ENCODE data around the gene TFAP2E.

The TFAP2E gene

DNA sequence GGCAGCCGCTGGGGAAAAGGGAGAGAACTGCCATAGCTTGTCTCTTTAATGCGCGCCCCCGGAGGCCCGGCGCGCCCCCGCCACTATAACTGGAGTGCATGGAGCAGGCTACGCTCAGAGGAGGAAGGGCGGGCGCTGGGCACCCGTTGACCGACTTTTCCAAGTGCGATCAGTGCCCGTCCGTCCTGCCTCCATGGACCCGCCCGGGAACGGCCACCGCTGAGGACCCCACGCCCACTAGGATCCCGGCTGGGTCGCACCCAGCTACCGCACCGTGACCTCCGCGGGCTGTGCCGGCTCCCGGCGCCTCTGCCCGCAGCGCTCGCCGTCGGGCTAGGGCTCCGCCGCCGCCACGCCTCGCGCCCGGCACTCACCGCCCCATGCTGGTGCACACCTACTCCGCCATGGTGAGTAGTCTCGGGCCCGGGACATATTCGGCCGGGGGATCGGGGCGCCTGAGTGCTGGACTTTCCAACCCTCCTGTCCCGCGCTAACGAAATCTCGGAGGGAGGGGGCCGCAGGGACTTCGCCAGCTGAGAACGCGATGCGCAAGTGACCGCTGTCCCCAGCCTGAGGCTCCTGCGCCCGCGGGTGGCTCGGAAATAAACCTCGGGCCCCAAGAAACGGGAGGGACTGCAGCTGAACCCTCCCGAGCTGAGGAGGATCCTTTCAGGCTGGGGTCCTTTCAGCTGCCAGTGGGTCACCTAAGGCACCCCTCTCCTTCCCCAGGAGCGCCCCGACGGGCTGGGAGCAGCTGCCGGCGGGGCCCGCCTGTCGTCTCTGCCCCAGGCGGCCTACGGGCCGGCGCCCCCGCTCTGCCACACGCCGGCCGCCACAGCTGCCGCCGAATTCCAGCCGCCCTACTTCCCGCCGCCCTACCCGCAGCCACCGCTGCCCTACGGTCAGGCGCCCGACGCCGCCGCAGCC is at the start of gene TFAP2E:
TSS of gene TFAP2E (plus strand) at position 117 of the 927 bp plus-strand sequence. CDS start at position 381, 264 bp downstream.
- peak; percentile 31 for DNase-seq

DNA sequence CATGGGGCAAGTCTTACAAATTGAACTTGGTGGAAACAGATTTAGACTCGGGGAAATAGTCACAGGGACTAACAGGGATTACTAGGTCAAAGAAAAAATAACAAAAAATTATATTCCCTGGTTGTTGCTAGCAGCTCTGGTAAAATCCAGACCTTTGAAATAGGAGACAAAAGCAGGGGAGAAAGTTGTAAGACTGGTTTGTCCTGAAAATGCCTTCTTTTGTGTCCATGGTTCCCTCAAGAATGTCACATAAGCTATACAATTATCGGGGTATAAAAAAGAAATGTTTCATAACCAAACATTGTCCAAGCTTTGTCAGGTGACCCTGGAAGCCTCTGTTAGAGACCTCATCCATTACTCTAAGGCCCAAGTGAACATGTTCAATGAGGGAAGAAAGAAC is 49.0 kb upstream of the TFAP2E start:
- no peak for DNase-seq

DNA sequence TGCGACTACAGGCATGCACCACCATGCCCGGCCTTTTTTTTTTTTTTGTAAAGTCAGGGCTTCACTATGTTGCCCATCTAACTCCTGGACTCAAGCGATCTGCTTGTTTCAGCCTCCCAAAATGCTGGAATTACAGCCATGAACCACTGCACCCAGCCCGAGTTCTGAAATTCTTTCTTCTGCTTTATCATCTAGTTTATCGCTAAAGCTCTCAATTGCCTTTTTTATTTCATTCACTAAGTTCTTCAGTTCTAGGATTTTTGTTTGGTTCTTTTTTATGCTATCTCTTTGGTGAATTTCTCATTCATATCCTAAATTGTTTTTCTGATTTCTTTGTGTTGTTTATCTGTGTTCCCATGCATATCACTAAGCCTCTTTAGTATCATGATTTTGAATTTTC is 42.9 kb upstream of the TFAP2E start:
- DNase-seq: no peak

- DNase-seq: no peak
Observed at GRCh38 chr1:35530946-35531345, 42.2 kb upstream of the TFAP2E start.

GRCh38 chr1:35531368-35531767 is 41.7 kb upstream of the TFAP2E start:
- DNase-seq: no peak

GRCh38 chr1:35532497-35533223 is 40.5 kb upstream of the TFAP2E start:
- DNase-seq: no peak

DNA sequence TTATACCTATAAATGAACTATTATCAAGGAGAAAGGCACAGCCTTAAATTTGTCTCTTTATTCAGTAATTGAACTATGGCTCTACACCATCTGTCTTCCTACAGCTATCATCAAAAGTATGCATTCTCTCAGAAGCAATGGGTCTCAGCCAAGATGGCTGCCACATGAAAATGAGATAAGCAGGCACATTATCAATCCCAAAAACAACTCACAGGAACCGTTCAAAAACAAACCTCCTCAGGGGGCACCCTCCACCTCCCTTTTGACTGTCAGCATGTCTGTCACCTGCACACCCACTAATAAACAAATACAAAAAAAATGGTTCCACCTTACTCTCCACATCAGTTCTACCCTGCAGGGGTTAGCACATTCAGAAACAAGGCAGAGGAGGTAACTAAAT is 39.5 kb upstream of the TFAP2E start:
- DNase-seq: peak; percentile 86

DNA sequence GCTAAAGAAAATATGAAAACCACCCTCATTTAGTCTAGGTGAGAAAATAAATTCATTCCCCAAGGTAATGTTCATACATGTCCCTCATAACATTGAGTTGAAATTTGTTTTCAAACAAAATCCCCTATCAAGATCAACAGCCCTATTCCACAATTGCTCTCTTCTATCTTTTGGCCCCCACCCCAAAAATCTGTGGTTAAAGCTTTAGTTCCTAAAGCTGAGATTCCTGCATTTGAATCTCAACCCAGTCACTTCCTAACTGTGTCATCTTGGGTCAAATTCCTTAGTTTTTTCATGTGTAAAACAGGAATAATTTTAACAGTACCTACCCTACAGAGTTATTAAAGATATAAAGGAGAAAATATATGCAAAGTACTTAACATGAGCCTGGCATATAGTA is 37.9 kb upstream of the TFAP2E start:
- no peak for DNase-seq

GRCh38 chr1:35536556-35537162 is 36.5 kb upstream of the TFAP2E start:
- no peak for DNase-seq

GRCh38 chr1:35537806-35538205 is 35.3 kb upstream of the TFAP2E start:
- no peak for DNase-seq

- peak; percentile 21 for DNase-seq
Observed at GRCh38 chr1:35539073-35539823, 33.9 kb upstream of the TFAP2E start.

DNA sequence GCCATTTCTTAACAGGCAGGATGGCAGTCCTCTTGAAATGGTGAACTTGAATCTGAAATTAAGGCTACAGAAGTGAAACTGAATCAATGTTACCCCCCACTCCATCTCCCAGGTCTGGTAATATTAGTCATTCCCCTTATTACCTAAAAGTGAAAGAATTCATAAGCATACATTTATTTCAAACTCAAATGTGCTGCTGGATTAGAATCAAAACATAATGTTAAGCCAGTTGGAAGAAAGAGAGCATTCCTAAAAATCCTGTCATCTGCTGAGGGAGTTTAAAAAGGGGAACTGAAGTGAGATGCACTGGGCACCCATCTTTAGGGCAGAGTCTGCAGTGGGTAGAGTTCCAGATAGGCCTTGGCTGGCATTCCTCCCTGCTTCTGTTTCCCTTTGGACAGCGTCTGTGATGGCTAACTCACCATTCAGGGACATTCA is 33.3 kb upstream of the TFAP2E start:
- DNase-seq: no peak

- peak; percentile 92 for DNase-seq
Observed at GRCh38 chr1:35544976-35545375, 28.1 kb upstream of the TFAP2E start.

GRCh38 chr1:35546614-35547013 is 26.5 kb upstream of the TFAP2E start:
- DNase-seq: no peak

DNA sequence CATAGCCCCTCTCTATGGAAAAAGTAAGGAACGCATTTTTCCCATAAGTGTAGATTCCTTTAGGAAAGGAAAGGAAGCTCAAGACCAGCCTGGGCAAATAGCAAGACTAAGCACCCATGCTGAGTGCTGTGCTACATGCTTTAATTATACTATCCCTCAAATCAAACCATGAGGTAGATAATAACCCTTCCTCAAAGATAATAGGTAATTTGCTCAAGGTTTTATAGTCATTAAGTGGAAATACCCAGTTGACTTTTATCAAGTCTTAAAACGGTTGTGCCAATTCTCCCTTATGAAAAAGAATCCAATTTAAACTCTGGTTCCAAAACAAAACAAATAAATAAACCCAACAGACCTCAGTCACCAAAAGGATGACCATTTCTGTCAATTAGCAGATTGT is 19.3 kb upstream of the TFAP2E start:
- DNase-seq: no peak

DNA sequence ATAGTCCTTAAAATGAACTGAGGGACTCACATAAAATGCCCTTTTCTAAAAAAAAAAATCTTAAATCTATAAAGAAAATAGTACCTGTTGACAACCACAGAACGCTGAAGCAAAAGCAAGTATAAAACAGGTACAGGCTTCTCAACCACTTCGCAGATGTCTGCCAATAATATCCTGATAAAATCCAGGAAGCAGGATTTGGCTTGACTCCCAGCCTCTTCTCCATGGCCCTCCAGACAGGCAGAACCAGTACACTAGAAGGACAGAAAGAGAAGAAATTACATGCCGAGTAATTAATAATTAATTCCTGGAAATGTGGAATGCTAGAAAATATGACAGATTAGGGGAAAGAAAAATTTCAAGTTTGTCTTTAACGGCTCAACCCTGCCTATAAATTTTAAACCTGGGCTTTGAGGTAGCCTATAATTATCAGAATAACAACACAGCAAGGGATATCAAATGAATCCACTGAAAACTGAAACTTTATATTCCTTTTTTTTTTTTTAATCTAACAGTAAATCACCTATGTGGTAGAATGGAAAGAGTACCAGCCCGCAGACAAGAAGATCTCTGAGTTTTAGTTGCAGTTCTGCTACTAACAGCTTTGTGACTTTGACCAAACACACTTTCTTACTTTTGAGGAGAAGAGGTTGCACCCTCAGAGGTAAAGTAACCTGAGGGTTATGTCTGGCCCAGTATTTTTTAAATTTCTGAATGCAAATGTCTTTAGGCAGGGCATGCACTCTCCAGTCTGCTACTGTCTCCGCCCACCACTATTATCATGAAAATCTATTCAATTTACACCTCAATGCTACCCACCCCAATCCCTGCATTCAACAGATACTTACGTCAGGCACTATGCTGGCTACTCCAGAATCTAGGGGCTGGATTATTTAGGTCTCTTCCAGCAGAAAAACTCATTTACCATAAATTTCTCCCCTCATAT is 18.6 kb upstream of the TFAP2E start:
- no peak for DNase-seq

DNA sequence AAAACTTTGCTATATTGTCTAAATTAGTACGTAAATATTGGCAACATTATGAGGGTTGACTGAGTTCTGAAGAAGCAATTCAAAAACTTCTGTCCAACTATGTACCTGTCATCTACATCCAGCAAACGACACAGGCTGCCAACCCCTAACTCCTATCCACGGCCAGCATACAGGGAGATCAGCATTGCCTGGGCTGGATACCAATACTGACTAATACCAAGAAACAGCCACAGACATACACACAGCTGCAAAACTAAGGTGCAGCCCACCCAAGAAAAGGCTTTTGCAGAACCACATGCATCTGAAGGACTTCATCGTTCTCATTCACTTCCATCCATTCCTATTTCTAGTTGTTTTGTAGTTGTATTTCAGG is 17.9 kb upstream of the TFAP2E start:
- DNase-seq: no peak

DNA sequence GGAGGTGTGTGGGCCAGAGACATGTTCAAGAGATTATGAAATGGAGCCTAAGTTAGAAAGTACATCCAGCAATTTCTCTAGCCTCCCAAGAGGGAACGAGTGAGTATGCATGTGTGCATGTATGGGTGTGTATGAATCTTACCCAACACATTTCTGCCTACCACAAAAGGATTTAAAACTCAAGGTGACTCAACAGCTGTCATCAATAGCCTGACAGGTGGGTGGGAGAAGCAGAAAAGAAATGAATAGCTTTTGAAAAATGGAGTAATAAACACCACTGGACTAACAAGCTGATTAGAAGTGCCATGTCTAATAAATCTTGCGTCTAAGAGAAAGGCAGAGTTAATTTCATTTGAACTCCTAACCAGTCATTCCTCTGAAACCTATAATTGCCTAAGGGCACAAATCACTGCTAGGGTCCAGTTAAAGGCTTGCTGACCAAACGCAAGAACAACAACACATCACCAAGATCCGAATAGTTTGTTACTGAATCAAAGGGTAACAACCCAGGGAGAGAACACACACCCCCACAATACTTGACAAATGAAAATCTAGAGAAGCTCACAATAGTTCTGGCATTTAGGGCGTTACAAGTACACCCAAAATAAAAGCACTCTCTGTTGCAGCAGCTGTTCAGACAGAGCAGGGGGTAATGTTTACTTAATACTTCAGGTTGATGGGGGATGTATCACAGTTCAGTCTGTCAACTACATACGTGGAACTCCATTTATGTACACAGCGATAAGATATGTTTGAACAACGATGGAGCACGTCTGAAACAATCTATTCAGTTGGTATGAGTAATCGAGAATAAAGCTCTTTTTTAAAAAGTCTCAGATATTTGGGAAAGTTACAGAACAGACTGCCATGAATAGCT is 17.3 kb upstream of the TFAP2E start:
- DNase-seq: no peak

- DNase-seq: peak; percentile 58
Observed at GRCh38 chr1:35556484-35557117, 16.5 kb upstream of the TFAP2E start.

- DNase-seq: no peak
Observed at GRCh38 chr1:35557118-35557610, 15.9 kb upstream of the TFAP2E start, which contains the start of gene KIAA0319L. Gene KIAA0319L (minus strand): TSS chr1:35557403. CDS start chr1:35554491, 2,912 bp downstream.
